Measurements from ENCODE around the gene LUC7L2. TPM values are rescaled to one million over a fixed set of nuclear protein-coding genes. Genes with fewer than 3 reads are reported as not detected.

Gene LUC7L2
- total and polyA plus RNA-seq, 2 donors from 2014 or later, result 33.0 to 97.9 TPM

GRCh38 chr7:139370943-139371313 is 11.2 kb downstream of the LUC7L2 start:
- Histone ChIP-seq H3K27ac (ENCODE audit: low read depth in 2 of 2, low read length in 2 of 2) (no peak overlapping the region), H3K4me1 (ENCODE audit: control insufficient read depth in 2 of 3, insufficient read depth in 2 of 3, low read depth in 1 of 3, low read length in 3 of 3) (peaks cover 0 to 6% (median 4%) of the 10 kb centered on the region in 3 donors), H3K36me3 (ENCODE audit: control insufficient read depth in 2 of 3, insufficient read depth in 3 of 3, low read length in 3 of 3) (peaks cover 0 to 9% (median 7%) of the 10 kb centered on the region in 3 donors), H3K9me3 (ENCODE audit: control insufficient read depth in 2 of 3, insufficient read depth in 1 of 3, low read length in 3 of 3) (no peaks in the 10 kb centered on the region), H3K9ac (ENCODE audit: low read length in 3 of 3) (no peak overlapping the region), H3K27me3 (ENCODE audit: control insufficient read depth, insufficient read depth, low read length) (no peaks in the 10 kb centered on the region), H3K4me3 (ENCODE audit: low read length in 3 of 3) (no peak overlapping the region)
- no peak for TF ChIP-seq CTCF (IDR thresholded peaks at IDR 0.05; ENCODE audit: borderline replicate concordance, extremely low read depth, insufficient read depth)
- DNase-seq (no peak), FAIRE-seq (no peak)
- intact Hi-C loops (cut with DNase I), result no loop called here

GRCh38 chr7:139374246-139374645 is 14.6 kb downstream of the LUC7L2 start:
- Histone ChIP-seq H3K9ac (ENCODE audit: low read length in 3 of 3) (no peak overlapping the region), H3K4me1 (ENCODE audit: control insufficient read depth in 2 of 3, insufficient read depth in 2 of 3, low read depth in 1 of 3, low read length in 3 of 3) (peaks cover 0 to 6% (median 4%) of the 10 kb centered on the region in 3 donors)
- intact Hi-C loops (cut with DNase I), result no loop called here

GRCh38 chr7:139382439-139382838 is 22.7 kb downstream of the LUC7L2 start:
- DNase-seq (no peak), FAIRE-seq (no peak)
- no peak overlapping the region for H3K27ac ChIP-seq (ENCODE audit: low read depth in 2 of 2, low read length in 2 of 2)
- no peaks in the 10 kb centered on the region for H3K4me1 ChIP-seq (ENCODE audit: control insufficient read depth in 2 of 3, insufficient read depth in 2 of 3, low read depth in 1 of 3, low read length in 3 of 3)
- TF ChIP-seq CTCF (IDR thresholded peaks at IDR 0.05; ENCODE audit: borderline replicate concordance, extremely low read depth, insufficient read depth), result no peak
- intact Hi-C loops (cut with DNase I), result no loop called here
- H3K9me3 ChIP-seq (ENCODE audit: control insufficient read depth in 2 of 3, insufficient read depth in 1 of 3, low read length in 3 of 3), result no peaks in the 10 kb centered on the region
- H3K27me3 ChIP-seq (ENCODE audit: control insufficient read depth, insufficient read depth, low read length), result no peaks in the 10 kb centered on the region
- no peak overlapping the region for H3K4me3 ChIP-seq (ENCODE audit: low read length in 3 of 3)
- peaks cover 5 to 14% (median 6%) of the 10 kb centered on the region in 3 donors for H3K36me3 ChIP-seq (ENCODE audit: control insufficient read depth in 2 of 3, insufficient read depth in 3 of 3, low read length in 3 of 3)
- H3K9ac ChIP-seq (ENCODE audit: low read length in 3 of 3), result no peak overlapping the region

More at GRCh38 chr7:139374246-139374645, 14.6 kb downstream of the LUC7L2 start:
- no peak overlapping the region for H3K27ac ChIP-seq (ENCODE audit: low read depth in 2 of 2, low read length in 2 of 2)
- no peaks in the 10 kb centered on the region for H3K27me3 ChIP-seq (ENCODE audit: control insufficient read depth, insufficient read depth, low read length)
- H3K36me3 ChIP-seq (ENCODE audit: control insufficient read depth in 2 of 3, insufficient read depth in 3 of 3, low read length in 3 of 3), result peaks cover 6 to 17% (median 12%) of the 10 kb centered on the region in 3 donors
- DNase-seq, result no peak
- no peak for TF ChIP-seq CTCF (IDR thresholded peaks at IDR 0.05; ENCODE audit: borderline replicate concordance, extremely low read depth, insufficient read depth)
- no peaks in the 10 kb centered on the region for H3K9me3 ChIP-seq (ENCODE audit: control insufficient read depth in 2 of 3, insufficient read depth in 1 of 3, low read length in 3 of 3)
- H3K4me3 ChIP-seq (ENCODE audit: low read length in 3 of 3), result no peak overlapping the region
- no peak for FAIRE-seq

GRCh38 chr7:139384611-139385010 is 24.9 kb downstream of the LUC7L2 start:
- Histone ChIP-seq H3K4me3 (ENCODE audit: low read length in 3 of 3) (no peak overlapping the region), H3K27ac (ENCODE audit: low read depth in 2 of 2, low read length in 2 of 2) (no peak overlapping the region), H3K36me3 (ENCODE audit: control insufficient read depth in 2 of 3, insufficient read depth in 3 of 3, low read length in 3 of 3) (peaks cover 6 to 11% (median 8%) of the 10 kb centered on the region in 3 donors), H3K9me3 (ENCODE audit: control insufficient read depth in 2 of 3, insufficient read depth in 1 of 3, low read length in 3 of 3) (no peaks in the 10 kb centered on the region), H3K9ac (ENCODE audit: low read length in 3 of 3) (no peak overlapping the region), H3K4me1 (ENCODE audit: control insufficient read depth in 2 of 3, insufficient read depth in 2 of 3, low read depth in 1 of 3, low read length in 3 of 3) (no peaks in the 10 kb centered on the region), H3K27me3 (ENCODE audit: control insufficient read depth, insufficient read depth, low read length) (no peaks in the 10 kb centered on the region)
- no peak for TF ChIP-seq CTCF (IDR thresholded peaks at IDR 0.05; ENCODE audit: borderline replicate concordance, extremely low read depth, insufficient read depth)
- DNase-seq (no peak), FAIRE-seq (no peak)
- intact Hi-C loops (cut with DNase I), result no loop called here

Data from kidney (tissue), 14 donors.